Liver (tissue), 9 donors: ENCODE measurements around the gene FAM111A. TPM values are rescaled to one million over a fixed set of nuclear protein-coding genes. Genes with fewer than 3 reads are reported as not detected.
A peak's percentile ranks its signal among the peaks of the same experiment; 100 is the strongest.

Source experiments
- DNase-seq: peaks from one replicate; pipeline ENCODE4 v3.0.0-alpha.2; 2017; ENCODE audit warnings: low spot score
- H3K27ac ChIP-seq, 2 donors: one replicate each; pipeline ENCODE4 v1.7.0; 2013; ENCODE audit warnings: inconsistent platforms in 2 of 2, low read length in 2 of 2, control low read depth in 1 of 2, low read depth in 1 of 2, mild to moderate bottlenecking in 1 of 2
- H3K27me3 ChIP-seq, 4 donors: one replicate each; pipeline versions ENCODE4 v1.6.1 to v1.7.0; 2013; ENCODE audit warnings: low read length in 3 of 4, inconsistent platforms in 1 of 4, mild to moderate bottlenecking in 1 of 4, moderate library complexity in 1 of 4; ENCODE audit not compliant: control insufficient read depth in 4 of 4, insufficient read depth in 4 of 4
- H3K36me3 ChIP-seq, 4 donors: one replicate each; pipeline versions ENCODE4 v1.6.1 to v1.7.0; 2013; ENCODE audit warnings: low read length in 3 of 4, mild to moderate bottlenecking in 3 of 4, low read depth in 1 of 4, moderate library complexity in 1 of 4; ENCODE audit not compliant: control insufficient read depth in 4 of 4, insufficient read depth in 3 of 4
- H3K4me1 ChIP-seq, 4 donors: one replicate each; pipeline versions ENCODE4 v1.6.1 to v1.7.0; 2013; ENCODE audit warnings: low read length in 3 of 4, mild to moderate bottlenecking in 3 of 4, moderate library complexity in 1 of 4; ENCODE audit not compliant: control insufficient read depth in 4 of 4, insufficient read depth in 4 of 4
- H3K4me3 ChIP-seq, 3 donors: one replicate each; pipeline versions ENCODE4 v1.6.1 to v1.7.0; 2013; ENCODE audit warnings: low read length in 3 of 3, control low read depth in 1 of 3, low read depth in 1 of 3, mild to moderate bottlenecking in 1 of 3
- H3K9ac ChIP-seq, 2 donors: one replicate each; pipeline ENCODE4 v1.7.0; 2013; ENCODE audit warnings: low read length in 2 of 2, mild to moderate bottlenecking in 2 of 2, moderate library complexity in 2 of 2, control low read depth in 1 of 2, low read depth in 1 of 2
- H3K9me3 ChIP-seq, 4 donors: one replicate each; pipeline versions ENCODE4 v1.6.1 to v1.7.0; 2013; ENCODE audit warnings: low read length in 3 of 4; ENCODE audit not compliant: control insufficient read depth in 4 of 4
- ATF3 ChIP-seq: IDR thresholded peaks from 2 replicates; pipeline ENCODE4 v1.6.1; 2016; ENCODE audit warnings: antibody characterized with exemption
- CTCF ChIP-seq: fragments of 150-350 bp; IDR thresholded peaks from 2 replicates; pipeline ENCODE4 v1.5.1; 2017; ENCODE audit warnings: improper control_type of control experiment, low read depth, low read length; ENCODE audit not compliant: missing input control
- EGR1 ChIP-seq, 2 donors: IDR thresholded peaks; 2 replicates each; pipeline ENCODE4 v1.6.1; 2016 to 2018; ENCODE audit warnings: antibody characterized with exemption in 2 of 2, low read depth in 2 of 2
- FOXA1 ChIP-seq: IDR thresholded peaks from 2 replicates; pipeline ENCODE4 v1.6.1; 2016; ENCODE audit warnings: antibody characterized with exemption
- FOXA2 ChIP-seq: IDR thresholded peaks from 2 replicates; pipeline ENCODE4 v1.6.1; 2016; ENCODE audit warnings: antibody characterized with exemption
- GABPA ChIP-seq, 2 donors: IDR thresholded peaks in 1 of 2; conservative IDR thresholded peaks in 1 of 2; 2 replicates each; pipeline ENCODE4 v1.6.1; 2016; ENCODE audit warnings: antibody characterized with exemption in 2 of 2, mild to moderate bottlenecking in 1 of 2, moderate library complexity in 1 of 2
- HNF4A ChIP-seq, 2 donors: conservative IDR thresholded peaks; 2 replicates each; pipeline ENCODE4 v1.6.1; 2016; ENCODE audit warnings: antibody characterized with exemption in 2 of 2, mild to moderate bottlenecking in 2 of 2
- HNF4G ChIP-seq: IDR thresholded peaks from 2 replicates; pipeline ENCODE4 v1.6.1; 2016; ENCODE audit warnings: antibody characterized with exemption
- JUND ChIP-seq, 2 donors: IDR thresholded peaks; 2 replicates each; pipeline ENCODE4 v1.6.1; 2016; ENCODE audit warnings: antibody characterized with exemption in 2 of 2
- MAX ChIP-seq: IDR thresholded peaks from 2 replicates; pipeline ENCODE4 v1.6.1; 2016; ENCODE audit warnings: antibody characterized with exemption
- NR2F2 ChIP-seq: IDR thresholded peaks from 2 replicates; pipeline ENCODE4 v1.6.1; 2016; ENCODE audit warnings: antibody characterized with exemption
- RAD21 ChIP-seq, 2 donors: IDR thresholded peaks; 2 replicates each; pipeline ENCODE4 v1.6.1; 2016; ENCODE audit warnings: antibody characterized with exemption in 2 of 2, mild to moderate bottlenecking in 2 of 2
- REST ChIP-seq: IDR thresholded peaks from 2 replicates; pipeline ENCODE4 v1.6.1; 2016; ENCODE audit warnings: antibody characterized with exemption, mild to moderate bottlenecking
- RXRA ChIP-seq, 2 donors: IDR thresholded peaks; 2 replicates each; pipeline ENCODE4 v1.6.1; 2017 to 2018; ENCODE audit warnings: antibody characterized with exemption in 2 of 2, mild to moderate bottlenecking in 1 of 2
- SP1 ChIP-seq: IDR thresholded peaks from 2 replicates; pipeline ENCODE4 v1.6.1; 2018; ENCODE audit warnings: antibody characterized with exemption, mild to moderate bottlenecking
- TAF1 ChIP-seq: conservative IDR thresholded peaks from 2 replicates; pipeline ENCODE4 v1.6.1; 2016; ENCODE audit warnings: antibody characterized with exemption, mild to moderate bottlenecking
- YY1 ChIP-seq: IDR thresholded peaks from 2 replicates; pipeline ENCODE4 v1.6.1; 2016; ENCODE audit warnings: antibody characterized with exemption, mild to moderate bottlenecking
- ZBTB33 ChIP-seq: IDR thresholded peaks from 2 replicates; pipeline ENCODE4 v1.6.1; 2016; ENCODE audit warnings: antibody characterized with exemption
- WGBS: extraction: QIAGEN DNeasy Blood & Tissue Kit; methylation state at CpG from one replicate; pipeline ENCODE4 v1.1.7; 2013; 5-methylcytosine and 5-hydroxymethylcytosine counted together
- polyA plus RNA-seq, 2 donors: library from polyadenylated mRNA; stranded (reverse) in 1 of 2; unstranded in 1 of 2; fragments of 200-250 nt in 1 of 2; fragments of >200 nt in 1 of 2; fragmentation: Nextera tagmentation in 1 of 2; extraction: Ambion mirVana in 1 of 2; gene quantifications; one replicate each; pipeline versions ENCODE4 v1.2.1 to v1.2.3, GENCODE V29; 2013 to 2015
- total RNA-seq, 2 donors: library from RNA; depleted of rRNA; stranded (reverse); fragments of >200 nt; gene quantifications; one replicate each; pipeline ENCODE4 v1.2.3, GENCODE V29; 2014
- donor health status: healthy.
- donor health status: healthy.
- donor health status: healthy.
- donor health status: healthy.
- donor health status: healthy.

Gene FAM111A
- total and polyA plus RNA-seq, 4 donors: 5.9 to 27.0 (median 14.2) TPM

- no peaks in the 10 kb centered on the region for H3K27me3 ChIP-seq
- H3K4me3 ChIP-seq: no peak overlapping the region
- no peak for DNase-seq
- H3K27ac ChIP-seq: peak overlapping the region; percentile 76 to 81
- TF ChIP-seq YY1 (no peak), CTCF (no peak), ZBTB33 (no peak), GABPA (IDR thresholded peaks at IDR 0.05 in 1 of 2, conservative IDR thresholded peaks at IDR 0.05 in 1 of 2) (no peak), RXRA (IDR thresholded peaks at IDR 0.05) (no peak), FOXA2 (no peak), HNF4A (conservative IDR thresholded peaks at IDR 0.05) (no peak), FOXA1 (no peak), SP1 (no peak), JUND (IDR thresholded peaks at IDR 0.05) (no peak), ATF3 (no peak), HNF4G (no peak), EGR1 (IDR thresholded peaks at IDR 0.05; ENCODE audit: low read depth in 2 of 2) (no peak), REST (no peak), MAX (no peak), RAD21 (IDR thresholded peaks at IDR 0.05) (no peak), NR2F2 (no peak), TAF1 (no peak)
- WGBS: 73% methylated on average over 8 of the region's 8 CpGs
- peaks cover 16 to 55% (median 39%) of the 10 kb centered on the region in 4 donors for H3K4me1 ChIP-seq
- H3K9me3 ChIP-seq: no peaks in the 10 kb centered on the region
- H3K9ac ChIP-seq: no peak overlapping the region
- H3K36me3 ChIP-seq: peaks cover 6 to 50% (median 26%) of the 10 kb centered on the region in 4 donors
These were observed 49.2 kb downstream of the FAM111A start for GRCh38 chr11:59191890-59192289.
